Measurements from ENCODE around the gene LMF1.

The LMF1 gene

GRCh38 chr16:893360-893759 lies 77.4 kb downstream of the LMF1 start:
- Histone ChIP-seq H3K4me3 (ENCODE audit: severe bottlenecking) (no peak overlapping the region), H3K27ac (ENCODE audit: poor library complexity, severe bottlenecking) (no peak overlapping the region), H3K9me3 (ENCODE audit: severe bottlenecking) (no peaks in the 10 kb centered on the region), H3K27me3 (ENCODE audit: insufficient read depth, poor library complexity, severe bottlenecking) (no peaks in the 10 kb centered on the region), H3K4me1 (ENCODE audit: insufficient read depth, poor library complexity, severe bottlenecking) (no peaks in the 10 kb centered on the region), H3K36me3 (ENCODE audit: low read depth) (no peaks in the 10 kb centered on the region)
- no peak for DNase-seq (ENCODE audit: low spot score)
- TF ChIP-seq, protein P1, sequence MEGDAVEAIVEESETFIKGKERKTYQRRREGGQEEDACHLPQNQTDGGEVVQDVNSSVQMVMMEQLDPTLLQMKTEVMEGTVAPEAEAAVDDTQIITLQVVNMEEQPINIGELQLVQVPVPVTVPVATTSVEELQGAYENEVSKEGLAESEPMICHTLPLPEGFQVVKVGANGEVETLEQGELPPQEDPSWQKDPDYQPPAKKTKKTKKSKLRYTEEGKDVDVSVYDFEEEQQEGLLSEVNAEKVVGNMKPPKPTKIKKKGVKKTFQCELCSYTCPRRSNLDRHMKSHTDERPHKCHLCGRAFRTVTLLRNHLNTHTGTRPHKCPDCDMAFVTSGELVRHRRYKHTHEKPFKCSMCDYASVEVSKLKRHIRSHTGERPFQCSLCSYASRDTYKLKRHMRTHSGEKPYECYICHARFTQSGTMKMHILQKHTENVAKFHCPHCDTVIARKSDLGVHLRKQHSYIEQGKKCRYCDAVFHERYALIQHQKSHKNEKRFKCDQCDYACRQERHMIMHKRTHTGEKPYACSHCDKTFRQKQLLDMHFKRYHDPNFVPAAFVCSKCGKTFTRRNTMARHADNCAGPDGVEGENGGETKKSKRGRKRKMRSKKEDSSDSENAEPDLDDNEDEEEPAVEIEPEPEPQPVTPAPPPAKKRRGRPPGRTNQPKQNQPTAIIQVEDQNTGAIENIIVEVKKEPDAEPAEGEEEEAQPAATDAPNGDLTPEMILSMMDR (IDR thresholded peaks at IDR 0.05; ENCODE audit: poor library complexity, severe bottlenecking): no peak
- ATAC-seq (ENCODE audit: low read depth): no peak

- Histone ChIP-seq H3K36me3 (ENCODE audit: low read depth) (no peaks in the 10 kb centered on the region), H3K27ac (ENCODE audit: poor library complexity, severe bottlenecking) (no peak overlapping the region), H3K27me3 (ENCODE audit: insufficient read depth, poor library complexity, severe bottlenecking) (no peaks in the 10 kb centered on the region), H3K4me3 (ENCODE audit: severe bottlenecking) (no peak overlapping the region), H3K4me1 (ENCODE audit: insufficient read depth, poor library complexity, severe bottlenecking) (no peaks in the 10 kb centered on the region), H3K9me3 (ENCODE audit: severe bottlenecking) (no peaks in the 10 kb centered on the region)
- TF ChIP-seq, protein P1 (IDR thresholded peaks at IDR 0.05; ENCODE audit: poor library complexity, severe bottlenecking): no peak
- ATAC-seq (ENCODE audit: low read depth): no peak
- no peak for DNase-seq (ENCODE audit: low spot score)
Observed at GRCh38 chr16:892536-893255, 78.1 kb downstream of the LMF1 start.

DNA sequence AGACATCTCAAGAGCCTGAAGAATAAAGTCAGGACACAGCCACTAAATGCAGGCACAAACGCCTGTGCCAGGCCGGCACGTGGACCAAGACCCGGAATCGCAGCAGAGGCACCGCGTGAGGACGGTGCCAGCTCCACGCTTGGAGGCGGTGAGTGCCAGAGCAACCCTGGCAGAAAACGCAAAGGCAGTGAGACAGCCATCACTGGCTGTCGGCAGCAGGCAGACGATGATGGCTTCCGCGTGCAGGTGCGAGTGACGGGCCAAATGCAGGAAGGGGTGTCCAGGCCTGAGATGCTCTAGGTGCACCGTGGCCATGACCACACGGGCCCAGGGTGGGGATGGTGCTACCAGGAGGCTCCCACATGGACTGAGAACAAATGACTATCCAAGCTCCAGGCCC lies 78.8 kb downstream of the LMF1 start:
- no peak for ATAC-seq (ENCODE audit: low read depth)
- TF ChIP-seq, protein P1 (IDR thresholded peaks at IDR 0.05; ENCODE audit: poor library complexity, severe bottlenecking): no peak
- Histone ChIP-seq H3K27me3 (ENCODE audit: insufficient read depth, poor library complexity, severe bottlenecking) (no peaks in the 10 kb centered on the region), H3K4me1 (ENCODE audit: insufficient read depth, poor library complexity, severe bottlenecking) (no peaks in the 10 kb centered on the region), H3K27ac (ENCODE audit: poor library complexity, severe bottlenecking) (no peak overlapping the region), H3K4me3 (ENCODE audit: severe bottlenecking) (no peak overlapping the region), H3K9me3 (ENCODE audit: severe bottlenecking) (no peaks in the 10 kb centered on the region), H3K36me3 (ENCODE audit: low read depth) (no peaks in the 10 kb centered on the region)
- DNase-seq (ENCODE audit: low spot score): no peak

GRCh38 chr16:891353-891740 lies 79.4 kb downstream of the LMF1 start:
- no peak for DNase-seq (ENCODE audit: low spot score)
- Histone ChIP-seq H3K4me3 (ENCODE audit: severe bottlenecking) (no peak overlapping the region), H3K9me3 (ENCODE audit: severe bottlenecking) (no peaks in the 10 kb centered on the region), H3K27me3 (ENCODE audit: insufficient read depth, poor library complexity, severe bottlenecking) (no peaks in the 10 kb centered on the region), H3K4me1 (ENCODE audit: insufficient read depth, poor library complexity, severe bottlenecking) (no peaks in the 10 kb centered on the region), H3K27ac (ENCODE audit: poor library complexity, severe bottlenecking) (no peak overlapping the region), H3K36me3 (ENCODE audit: low read depth) (no peaks in the 10 kb centered on the region)
- TF ChIP-seq, protein P1 (IDR thresholded peaks at IDR 0.05; ENCODE audit: poor library complexity, severe bottlenecking): no peak
- no peak for ATAC-seq (ENCODE audit: low read depth)

GRCh38 chr16:890716-891352 lies 80.0 kb downstream of the LMF1 start:
- Histone ChIP-seq H3K4me3 (ENCODE audit: severe bottlenecking) (no peak overlapping the region), H3K27me3 (ENCODE audit: insufficient read depth, poor library complexity, severe bottlenecking) (no peaks in the 10 kb centered on the region), H3K36me3 (ENCODE audit: low read depth) (no peaks in the 10 kb centered on the region), H3K4me1 (ENCODE audit: insufficient read depth, poor library complexity, severe bottlenecking) (no peaks in the 10 kb centered on the region), H3K9me3 (ENCODE audit: severe bottlenecking) (no peaks in the 10 kb centered on the region), H3K27ac (ENCODE audit: poor library complexity, severe bottlenecking) (no peak overlapping the region)
- TF ChIP-seq, protein P1 (IDR thresholded peaks at IDR 0.05; ENCODE audit: poor library complexity, severe bottlenecking): no peak
- ATAC-seq (ENCODE audit: low read depth) (no peak), DNase-seq (ENCODE audit: low spot score) (no peak)

Measured in RWPE2 (cell line).